Esophagus muscularis mucosa (tissue), 4 donors: ENCODE measurements around the gene TSSC4.

ENCODE experiments used
- EP300 ChIP-seq: sonication (generic); formaldehyde crosslinking; IDR thresholded peaks from one replicate; pipeline ENCODE4 v1.6.1; 2017; ENCODE audit warnings: antibody characterized with exemption
- POLR2A ChIP-seq: fragments of 450-650 bp; IDR thresholded peaks from one replicate; pipeline ENCODE4 v1.6.1; 2017; ENCODE audit warnings: antibody characterized with exemption, moderate library complexity, mild to moderate bottlenecking, low read depth
- POLR2AphosphoS5 ChIP-seq, 2 donors: sonication (generic); formaldehyde crosslinking; IDR thresholded peaks; one replicate each; pipeline ENCODE4 v1.6.1; 2017; ENCODE audit warnings: antibody characterized with exemption in 2 of 2
- TF ChIP-seq, protein P1 (sequence below), 3 experiments: fragments of 200-600 bp in 2 of 3; fragments of 450-650 bp in 1 of 3; sonication (generic) in 2 of 3; IDR thresholded peaks; one replicate each; pipeline ENCODE4 v1.5.1; 2017 to 2019; ENCODE audit warnings: antibody characterized with exemption in 3 of 3, mild to moderate bottlenecking in 2 of 3, moderate library complexity in 1 of 3

DNA sequence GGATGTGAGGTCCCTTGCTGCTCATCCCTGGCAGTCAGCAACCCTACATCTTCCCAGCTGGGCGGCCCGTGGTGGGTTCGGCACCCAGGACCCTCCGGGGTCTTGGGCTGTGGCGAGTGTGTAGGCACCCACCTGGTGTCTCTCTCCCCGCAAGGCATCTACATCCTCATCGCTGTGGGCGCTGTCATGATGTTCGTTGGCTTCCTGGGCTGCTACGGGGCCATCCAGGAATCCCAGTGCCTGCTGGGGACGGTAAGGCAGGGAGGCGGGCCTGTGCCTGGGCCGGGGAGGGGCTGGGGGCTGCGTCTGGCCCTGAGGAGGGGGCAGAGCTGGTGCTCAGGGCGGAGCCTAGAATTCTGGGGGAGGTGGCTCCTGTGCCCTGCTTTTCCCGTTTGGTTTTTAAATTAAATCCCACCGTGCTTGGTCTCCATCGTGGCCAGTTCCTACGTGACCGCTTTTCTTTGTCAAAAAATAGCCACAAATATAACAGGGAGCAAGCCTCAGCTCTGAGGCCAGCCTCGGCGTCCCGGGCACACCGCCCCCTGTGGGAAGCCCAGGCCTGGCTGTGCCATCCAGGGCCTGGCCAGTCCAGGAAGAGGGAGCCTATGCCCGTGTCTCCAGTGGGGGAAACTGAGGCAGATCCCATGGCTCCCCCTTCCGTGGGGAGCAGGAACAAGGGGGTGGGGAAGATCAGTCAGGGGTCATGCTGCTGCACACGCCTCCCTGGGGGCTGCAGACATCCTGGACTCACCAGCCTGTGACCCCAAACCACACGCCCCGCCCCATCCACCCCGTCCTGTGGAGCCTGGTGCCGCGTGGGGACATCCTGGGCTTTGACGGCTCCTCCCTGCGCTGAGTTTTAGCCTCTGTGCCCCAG, 6.4 kb upstream of the TSSC4 start:
- TF ChIP-seq POLR2AphosphoS5 (IDR thresholded peaks at IDR 0.05): no peak
- TF ChIP-seq, protein P1, sequence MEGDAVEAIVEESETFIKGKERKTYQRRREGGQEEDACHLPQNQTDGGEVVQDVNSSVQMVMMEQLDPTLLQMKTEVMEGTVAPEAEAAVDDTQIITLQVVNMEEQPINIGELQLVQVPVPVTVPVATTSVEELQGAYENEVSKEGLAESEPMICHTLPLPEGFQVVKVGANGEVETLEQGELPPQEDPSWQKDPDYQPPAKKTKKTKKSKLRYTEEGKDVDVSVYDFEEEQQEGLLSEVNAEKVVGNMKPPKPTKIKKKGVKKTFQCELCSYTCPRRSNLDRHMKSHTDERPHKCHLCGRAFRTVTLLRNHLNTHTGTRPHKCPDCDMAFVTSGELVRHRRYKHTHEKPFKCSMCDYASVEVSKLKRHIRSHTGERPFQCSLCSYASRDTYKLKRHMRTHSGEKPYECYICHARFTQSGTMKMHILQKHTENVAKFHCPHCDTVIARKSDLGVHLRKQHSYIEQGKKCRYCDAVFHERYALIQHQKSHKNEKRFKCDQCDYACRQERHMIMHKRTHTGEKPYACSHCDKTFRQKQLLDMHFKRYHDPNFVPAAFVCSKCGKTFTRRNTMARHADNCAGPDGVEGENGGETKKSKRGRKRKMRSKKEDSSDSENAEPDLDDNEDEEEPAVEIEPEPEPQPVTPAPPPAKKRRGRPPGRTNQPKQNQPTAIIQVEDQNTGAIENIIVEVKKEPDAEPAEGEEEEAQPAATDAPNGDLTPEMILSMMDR (IDR thresholded peaks at IDR 0.05): no peak
- TF ChIP-seq EP300: no peak
- no peak for TF ChIP-seq POLR2A
